Measurements from ENCODE around the gene FFAR2. TPM values are rescaled to one million over a fixed set of nuclear protein-coding genes. Genes with fewer than 3 reads are reported as not detected.
"Not testable (repeated sequence)": the region's sequence is repeated elsewhere in the genome, so short reads cannot be mapped to it uniquely, and the experiment has no call there.

The FFAR2 gene
- total and polyA plus RNA-seq, 2 donors (not counting 3 experiments of a cell fraction or from before 2014, with no cell fraction given) = not detected

- no peaks in the 10 kb centered on the region for H4K20me1 ChIP-seq (replicated peaks; ENCODE audit: control insufficient read depth, extremely low read depth, insufficient read depth, low read length)
- DNase-seq (ENCODE audit: low read depth, low spot score) (no peak), FAIRE-seq (no peak)
- no peak overlapping the region for H3K27ac ChIP-seq (ENCODE audit: insufficient read depth, low read depth, low read length)
- no peaks in the 10 kb centered on the region for H3K9me1 ChIP-seq (replicated peaks; ENCODE audit: control insufficient read depth, extremely low read depth, insufficient read depth, low read length)
- H3K4me1 ChIP-seq (ENCODE audit: control insufficient read depth, extremely low read depth, insufficient read depth, low read length) = no peaks in the 10 kb centered on the region
- BruUV-seq (replicated peaks) = no TSS peak
- no peaks in the 10 kb centered on the region for H3K79me2 ChIP-seq (ENCODE audit: control insufficient read depth, insufficient read depth, low read length)
- ChIA-PET CTCF (interaction anchor here (0.9 to 2.6 kb wide), 2 partner anchors 9 to 33 kb away, joined by 3 to 6 read pairs; no protein-coding TSS in a partner anchor), POLR2A (no interaction called here)
- no peaks in the 10 kb centered on the region for H3K36me3 ChIP-seq (ENCODE audit: control insufficient read depth in 2 of 2, extremely low read depth in 1 of 2, insufficient read depth in 2 of 2, low read length in 2 of 2)
- no peak overlapping the region for H3K4me2 ChIP-seq (ENCODE audit: insufficient read depth, low read length)
- TF ChIP-seq MYC (IDR thresholded peaks at IDR 0.05; ENCODE audit: low read depth, low read length) = no peak
- no peak for TF ChIP-seq POLR2A (IDR thresholded peaks at IDR 0.05; ENCODE audit: low read depth, low read length)
- TF ChIP-seq GATA2 (IDR thresholded peaks at IDR 0.05; ENCODE audit: insufficient read depth, insufficient read length, low read depth, low read length) = no peak
- no peak for TF ChIP-seq MAX (IDR thresholded peaks at IDR 0.05; ENCODE audit: insufficient read depth, insufficient read length)
- no peak for TF ChIP-seq FOS (IDR thresholded peaks at IDR 0.05; ENCODE audit: borderline replicate concordance, insufficient read depth, low read length)
- no peak for TF ChIP-seq POLR2AphosphoS5 (IDR thresholded peaks at IDR 0.05; ENCODE audit: insufficient read depth, low read depth, low read length)
- TF ChIP-seq EZH2 (IDR thresholded peaks at IDR 0.05; ENCODE audit: borderline replicate concordance, low read depth, low read length, severe bottlenecking) = no peak
- no peak for TF ChIP-seq CTCF (IDR thresholded peaks at IDR 0.05; ENCODE audit: extremely low read depth in 1 of 2, insufficient read depth in 1 of 2, low read depth in 1 of 2, low read length in 2 of 2)
- no peak for TF ChIP-seq JUN (IDR thresholded peaks at IDR 0.05; ENCODE audit: borderline replicate concordance, insufficient read depth, insufficient read length, low read depth)
- H2AFZ ChIP-seq (ENCODE audit: low read depth, low read length) = no peak overlapping the region
- H3K27me3 ChIP-seq (ENCODE audit: control insufficient read depth in 2 of 2, insufficient read depth in 2 of 2, low read length in 2 of 2) = no peaks in the 10 kb centered on the region
- H3K4me3 ChIP-seq (replicated peaks in 1 of 3; ENCODE audit: insufficient read depth in 1 of 3, low read depth in 1 of 3, low read length in 3 of 3) = no peak overlapping the region
- intact Hi-C loops (cut with micrococcal nuclease) = no loop called here
- H3K9me3 ChIP-seq (replicated peaks; ENCODE audit: control insufficient read depth, insufficient read depth, low read length) = no peaks in the 10 kb centered on the region
- dilution Hi-C loops (cut with MboI; ENCODE audit: extremely low pct_ligation_motif_present, low sequenced_read_pairs) = no loop called here
- no peak overlapping the region for H3K9ac ChIP-seq (replicated peaks; ENCODE audit: extremely low read depth, insufficient read depth, low read length)
These were observed 14.5 kb downstream of the FFAR2 start for GRCh38 chr19:35462476-35462953.

GRCh38 chr19:35462956-35463355, 14.9 kb downstream of the FFAR2 start:
- FAIRE-seq; intact Hi-C loops (cut with micrococcal nuclease); H3K27ac ChIP-seq (ENCODE audit: insufficient read depth, low read depth, low read length); H3K9me1 ChIP-seq (replicated peaks; ENCODE audit: control insufficient read depth, extremely low read depth, insufficient read depth, low read length); POLR2A ChIA-PET; H3K4me3 ChIP-seq (replicated peaks in 1 of 3; ENCODE audit: insufficient read depth in 1 of 3, low read depth in 1 of 3, low read length in 3 of 3); BruUV-seq (replicated peaks); DNase-seq (ENCODE audit: low read depth, low spot score); H4K20me1 ChIP-seq (replicated peaks; ENCODE audit: control insufficient read depth, extremely low read depth, insufficient read depth, low read length); dilution Hi-C loops (cut with MboI; ENCODE audit: extremely low pct_ligation_motif_present, low sequenced_read_pairs); H3K9ac ChIP-seq (replicated peaks; ENCODE audit: extremely low read depth, insufficient read depth, low read length); H3K27me3 ChIP-seq (ENCODE audit: control insufficient read depth in 2 of 2, insufficient read depth in 2 of 2, low read length in 2 of 2); H2AFZ ChIP-seq (ENCODE audit: low read depth, low read length); H3K4me2 ChIP-seq (ENCODE audit: insufficient read depth, low read length); H3K9me3 ChIP-seq (replicated peaks; ENCODE audit: control insufficient read depth, insufficient read depth, low read length); H3K4me1 ChIP-seq (ENCODE audit: control insufficient read depth, extremely low read depth, insufficient read depth, low read length); H3K36me3 ChIP-seq (ENCODE audit: control insufficient read depth in 2 of 2, extremely low read depth in 1 of 2, insufficient read depth in 2 of 2, low read length in 2 of 2); H3K79me2 ChIP-seq (ENCODE audit: control insufficient read depth, insufficient read depth, low read length): not testable (repeated sequence)
- CTCF ChIA-PET = interaction anchor here (1.1 to 2.6 kb wide), 2 partner anchors 9 to 32 kb away, joined by 5 to 6 read pairs; no protein-coding TSS in a partner anchor
